ENCODE data around the gene CCDC122. TPM values are rescaled to one million over a fixed set of nuclear protein-coding genes. Genes with fewer than 3 reads are reported as not detected.
A peak's percentile ranks its signal among the peaks of the same experiment; 100 is the strongest.

Gene CCDC122
- total and polyA plus RNA-seq, 11 donors, result 1.4 to 10.0 (median 4.9) TPM

DNA sequence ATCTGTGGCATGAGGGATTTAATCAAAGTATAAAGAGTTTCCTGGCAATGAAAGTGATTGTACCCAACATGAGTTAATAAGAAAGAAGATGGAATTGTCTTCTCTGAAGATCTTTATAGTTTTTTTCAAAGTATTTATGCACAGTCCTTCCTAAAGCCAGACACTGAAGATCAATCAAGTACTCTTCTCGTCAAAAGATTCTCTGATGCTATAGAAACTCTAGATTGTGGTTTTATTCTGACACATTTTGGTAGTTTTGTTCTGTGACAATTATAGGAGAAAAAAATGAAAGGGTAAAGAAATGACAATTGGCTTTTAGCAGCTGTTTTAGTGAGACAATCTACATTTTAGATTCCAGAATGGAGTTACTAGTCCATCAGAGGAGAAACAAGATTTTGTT, 82.4 kb downstream of the CCDC122 start:
- Histone ChIP-seq H3K4me1 (peaks cover 0 to 8% (median 0%) of the 10 kb centered on the region in 12 donors), H3K4me3 (no peak overlapping the region), H3K36me3 (no peaks in the 10 kb centered on the region), H3K27me3 (no peaks in the 10 kb centered on the region), H3K9me3 (no peaks in the 10 kb centered on the region), H3K27ac (no peak overlapping the region)
- DNase-seq (no peak), ATAC-seq (no peak)
- TF ChIP-seq, protein P1, sequence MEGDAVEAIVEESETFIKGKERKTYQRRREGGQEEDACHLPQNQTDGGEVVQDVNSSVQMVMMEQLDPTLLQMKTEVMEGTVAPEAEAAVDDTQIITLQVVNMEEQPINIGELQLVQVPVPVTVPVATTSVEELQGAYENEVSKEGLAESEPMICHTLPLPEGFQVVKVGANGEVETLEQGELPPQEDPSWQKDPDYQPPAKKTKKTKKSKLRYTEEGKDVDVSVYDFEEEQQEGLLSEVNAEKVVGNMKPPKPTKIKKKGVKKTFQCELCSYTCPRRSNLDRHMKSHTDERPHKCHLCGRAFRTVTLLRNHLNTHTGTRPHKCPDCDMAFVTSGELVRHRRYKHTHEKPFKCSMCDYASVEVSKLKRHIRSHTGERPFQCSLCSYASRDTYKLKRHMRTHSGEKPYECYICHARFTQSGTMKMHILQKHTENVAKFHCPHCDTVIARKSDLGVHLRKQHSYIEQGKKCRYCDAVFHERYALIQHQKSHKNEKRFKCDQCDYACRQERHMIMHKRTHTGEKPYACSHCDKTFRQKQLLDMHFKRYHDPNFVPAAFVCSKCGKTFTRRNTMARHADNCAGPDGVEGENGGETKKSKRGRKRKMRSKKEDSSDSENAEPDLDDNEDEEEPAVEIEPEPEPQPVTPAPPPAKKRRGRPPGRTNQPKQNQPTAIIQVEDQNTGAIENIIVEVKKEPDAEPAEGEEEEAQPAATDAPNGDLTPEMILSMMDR (IDR thresholded peaks at IDR 0.05), result no peak
- no peak for TF ChIP-seq POLR2A (IDR thresholded peaks at IDR 0.05)
- 88 to 95% (median 91%) methylated on average over 1 of the region's 1 CpG for WGBS, 4 donors
- intact Hi-C loops (cut with DNase I), result loop anchor here in 2 of 10 donors (5.0 to 10.0 kb wide), 2 partner anchors 492 to 1200 kb away; no protein-coding TSS in a partner anchor

- Histone ChIP-seq H3K4me1 (no peaks in the 10 kb centered on the region), H3K9me3 (no peaks in the 10 kb centered on the region), H3K36me3 (no peaks in the 10 kb centered on the region), H3K27ac (no peak overlapping the region), H3K27me3 (peaks cover 0 to 5% (median 0%) of the 10 kb centered on the region in 9 donors), H3K4me3 (no peak overlapping the region)
- TF ChIP-seq, protein P1 (IDR thresholded peaks at IDR 0.05), result no peak
- TF ChIP-seq POLR2A (IDR thresholded peaks at IDR 0.05), result no peak
- DNase-seq (no peak), ATAC-seq (no peak)
- intact Hi-C loops (cut with DNase I), result loop anchor here in 1 of 10 donors (10.0 kb wide), 1 partner anchor 490 kb away; no protein-coding TSS in a partner anchor
Measured at GRCh38 chr13:43794416-43794815, 85.1 kb downstream of the CCDC122 start.

DNA sequence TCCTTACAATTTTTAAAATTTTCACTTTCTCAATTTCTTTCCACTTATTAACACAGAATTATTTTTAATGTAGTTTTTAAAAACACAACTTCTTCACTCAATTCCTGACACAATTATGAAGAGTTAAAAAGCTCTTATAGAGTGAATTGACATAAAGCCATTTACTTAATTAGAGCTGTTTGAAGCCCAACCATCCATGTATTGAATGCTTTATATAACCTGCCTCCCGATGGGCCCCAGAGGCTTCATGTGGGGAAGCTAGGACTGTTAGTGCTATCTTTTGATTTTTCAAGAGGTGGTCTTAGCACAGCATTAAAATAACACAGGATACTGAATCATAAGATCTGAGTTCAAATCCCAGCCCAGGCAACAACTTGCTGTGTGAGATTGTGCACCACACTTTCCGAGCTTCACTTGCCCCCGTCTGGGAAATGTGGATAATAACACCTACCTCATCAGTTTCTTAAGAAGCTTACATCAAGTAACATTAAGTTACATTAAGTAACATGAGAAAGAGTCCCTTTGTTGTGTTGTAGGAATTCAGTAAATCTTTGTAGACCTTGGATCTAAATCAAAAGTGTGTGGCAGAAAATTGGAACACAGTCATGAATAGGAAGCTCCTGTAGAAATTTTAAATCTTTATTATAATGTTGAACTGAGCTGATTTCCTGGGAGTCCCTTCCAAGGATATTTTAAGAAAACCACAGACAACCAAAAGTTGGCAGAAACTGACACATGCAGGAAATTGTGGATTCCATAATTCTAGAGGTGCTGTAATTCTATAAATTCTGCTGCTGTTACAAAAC, 87.3 kb downstream of the CCDC122 start:
- no peak for ATAC-seq
- intact Hi-C loops (cut with DNase I), result loop anchor here in 1 of 10 donors (10.0 kb wide), 1 partner anchor 487 kb away; no protein-coding TSS in a partner anchor
- TF ChIP-seq POLR2A (IDR thresholded peaks at IDR 0.05), result no peak
- TF ChIP-seq, protein P1 (IDR thresholded peaks at IDR 0.05), result no peak

GRCh38 chr13:43787997-43788396, 91.5 kb downstream of the CCDC122 start:
- Histone ChIP-seq H3K27ac (peak overlapping the region in 1 of 12 donors; percentile 88), H3K9me3 (no peaks in the 10 kb centered on the region), H3K27me3 (peaks cover 0 to 35% (median 0%) of the 10 kb centered on the region in 9 donors), H3K4me1 (peaks cover 0 to 38% (median 9%) of the 10 kb centered on the region in 12 donors), H3K36me3 (no peaks in the 10 kb centered on the region), H3K4me3 (peak overlapping the region in 1 of 12 donors; percentile 77)
- TF ChIP-seq POLR2A (IDR thresholded peaks at IDR 0.05), result no peak
- TF ChIP-seq, protein P1 (IDR thresholded peaks at IDR 0.05), result peak in 7 of 12 donors; percentile 5 to 42 (median 17)
- intact Hi-C loops (cut with DNase I), result loop anchor here in 7 of 10 donors (2.0 to 10.0 kb wide), 12 partner anchors 101 to 701 kb away; no protein-coding TSS in a partner anchor
- ATAC-seq (no peak), DNase-seq (no peak)
- 40 to 71% (median 53%) methylated on average over 2 of the region's 2 CpGs for WGBS, 4 donors

More for the DNA sequence above, 87.3 kb downstream of the CCDC122 start:
- peaks cover 0 to 9% (median 3%) of the 10 kb centered on the region in 12 donors for H3K4me1 ChIP-seq
- no peak overlapping the region for H3K27ac ChIP-seq
- 62 to 74% (median 69%) methylated on average over 3 of the region's 3 CpGs for WGBS, 4 donors
- no peak for DNase-seq
- no peak overlapping the region for H3K4me3 ChIP-seq
- H3K36me3 ChIP-seq, result no peaks in the 10 kb centered on the region
- H3K27me3 ChIP-seq, result peaks cover 0 to 26% (median 0%) of the 10 kb centered on the region in 9 donors
- H3K9me3 ChIP-seq, result no peaks in the 10 kb centered on the region
